Smooth muscle cell (in vitro differentiated cells): ENCODE measurements around the gene KRT7. TPM values are rescaled to one million over a fixed set of nuclear protein-coding genes. Genes with fewer than 3 reads are reported as not detected.

Experiments
- DNase-seq: peaks from one replicate; lab custom pipeline; 2025; ENCODE audit not compliant: unreplicated experiment; lab: John Stamatoyannopoulos, UW
- H2AFZ ChIP-seq: fragments of 200-600 bp; sonication (generic); 2 replicates; pipeline ENCODE4 v1.6.0; 2016; ENCODE audit warnings: antibody characterized with exemption, low read depth, mild to moderate bottlenecking
- H3F3A ChIP-seq: fragments of 200-600 bp; sonication (generic); 2 replicates; pipeline ENCODE4 v1.6.0; 2017; ENCODE audit warnings: antibody characterized with exemption, low read depth
- H3K27ac ChIP-seq: fragments of 200-600 bp; sonication (generic); 2 replicates; pipeline ENCODE4 v1.5.1; 2016; ENCODE audit warnings: low read depth, mild to moderate bottlenecking
- H3K27me3 ChIP-seq: fragments of 200-600 bp; sonication (generic); 2 replicates; pipeline ENCODE4 v1.6.1; 2016; ENCODE audit warnings: low read depth, mild to moderate bottlenecking
- H3K36me3 ChIP-seq: fragments of 200-600 bp; sonication (generic); 2 replicates; pipeline ENCODE4 v1.5.1; 2016; ENCODE audit warnings: low read depth
- H3K4me1 ChIP-seq: fragments of 200-600 bp; sonication (generic); 2 replicates; pipeline ENCODE4 v1.5.1; 2016; ENCODE audit warnings: low read depth
- H3K4me2 ChIP-seq: fragments of 200-600 bp; sonication (generic); 2 replicates; pipeline ENCODE4 v1.6.0; 2016; ENCODE audit warnings: mild to moderate bottlenecking
- H3K4me3 ChIP-seq: fragments of 200-600 bp; sonication (generic); 2 replicates; pipeline ENCODE4 v1.5.1; 2016; ENCODE audit warnings: mild to moderate bottlenecking
- H3K79me2 ChIP-seq: fragments of 200-600 bp; sonication (generic); 2 replicates; pipeline ENCODE4 v1.6.0; 2016; ENCODE audit warnings: low read depth, mild to moderate bottlenecking
- H3K9ac ChIP-seq: fragments of 200-600 bp; sonication (generic); 2 replicates; pipeline ENCODE4 v1.6.0; 2016; ENCODE audit warnings: low read depth
- H3K9me3 ChIP-seq: fragments of 200-600 bp; sonication (generic); replicated peaks from 2 replicates; pipeline ENCODE4 v1.5.1; 2016; ENCODE audit warnings: low read depth
- H4K20me1 ChIP-seq: fragments of 200-600 bp; sonication (generic); 2 replicates; pipeline ENCODE4 v1.6.0; 2016; ENCODE audit warnings: low read depth
- CTCF ChIP-seq: fragments of 200-600 bp; sonication (generic); IDR thresholded peaks from 2 replicates; pipeline ENCODE4 v1.5.1; 2017; ENCODE audit warnings: borderline replicate concordance, mild to moderate bottlenecking, antibody characterized with exemption; ENCODE audit not compliant: insufficient read depth, poor library complexity, severe bottlenecking
- WGBS: methylation state at CpG from one replicate; pipeline ENCODE4 v1.1.7; 2016; ENCODE audit warnings: low lambda C conversion rate; 5-methylcytosine and 5-hydroxymethylcytosine counted together
- polyA plus RNA-seq: library from polyadenylated mRNA; unstranded; fragments of >200 nt; fragmentation: Nextera tagmentation; extraction: Ambion mirVana; gene quantifications from 2 replicates; pipeline ENCODE4 v1.2.1, GENCODE V29; 2016
- total RNA-seq: library from RNA; depleted of rRNA; stranded (reverse); fragments of >200 nt; gene quantifications from 2 replicates; pipeline ENCODE4 v1.2.3, GENCODE V29; 2014

The KRT7 gene
- total and polyA plus RNA-seq, 2 experiments from 2014 or later = 190 to 214 TPM

GRCh38 chr12:52200781-52201450 is 32.1 kb upstream of the KRT7 start:
- Histone ChIP-seq H3K9ac (no peak overlapping the region), H4K20me1 (no peaks in the 10 kb centered on the region), H3K79me2 (no peaks in the 10 kb centered on the region), H3K36me3 (no peaks in the 10 kb centered on the region), H2AFZ (no peak overlapping the region), H3F3A (no peaks in the 10 kb centered on the region), H3K27me3 (no peaks in the 10 kb centered on the region), H3K27ac (no peak overlapping the region), H3K4me1 (peaks cover 21% of the 10 kb centered on the region), H3K4me2 (no peak overlapping the region), H3K9me3 (no peaks in the 10 kb centered on the region), H3K4me3 (no peak overlapping the region)
- no peak for TF ChIP-seq CTCF
- DNase-seq = no peak
- WGBS = 71% methylated on average over 15 of the region's 15 CpGs

- Histone ChIP-seq H3F3A (no peaks in the 10 kb centered on the region), H3K27me3 (no peaks in the 10 kb centered on the region), H3K79me2 (no peaks in the 10 kb centered on the region), H3K4me2 (no peak overlapping the region), H3K27ac (no peak overlapping the region), H3K4me1 (peaks cover 21% of the 10 kb centered on the region), H2AFZ (no peak overlapping the region), H4K20me1 (no peaks in the 10 kb centered on the region), H3K36me3 (no peaks in the 10 kb centered on the region), H3K9me3 (no peaks in the 10 kb centered on the region), H3K9ac (no peak overlapping the region), H3K4me3 (no peak overlapping the region)
- WGBS = 23% methylated on average over 3 of the region's 3 CpGs
- no peak for DNase-seq
- TF ChIP-seq CTCF = no peak
Observed at GRCh38 chr12:52201451-52201839, 31.6 kb upstream of the KRT7 start.

GRCh38 chr12:52202361-52203078 is 30.5 kb upstream of the KRT7 start:
- H3K4me1 ChIP-seq = peaks cover 21% of the 10 kb centered on the region
- peak overlapping the region; percentile 39 for H3K9ac ChIP-seq
- H3K27ac ChIP-seq = peak overlapping the region; percentile 79
- H3K79me2 ChIP-seq = no peaks in the 10 kb centered on the region
- WGBS = 64% methylated on average over 18 of the region's 18 CpGs
- TF ChIP-seq CTCF = no peak
- H3K4me2 ChIP-seq = no peak overlapping the region
- no peaks in the 10 kb centered on the region for H3K27me3 ChIP-seq
- no peaks in the 10 kb centered on the region for H4K20me1 ChIP-seq
- H3K9me3 ChIP-seq = no peaks in the 10 kb centered on the region
- no peaks in the 10 kb centered on the region for H3F3A ChIP-seq
- H3K36me3 ChIP-seq = no peaks in the 10 kb centered on the region
- no peak overlapping the region for H3K4me3 ChIP-seq
- peak overlapping the region; percentile 58 for H2AFZ ChIP-seq
- DNase-seq = no peak
